Lower leg skin (tissue), 4 donors: ENCODE results near the gene NOTCH4. TPM values are rescaled to one million over a fixed set of nuclear protein-coding genes. Genes with fewer than 3 reads are reported as not detected.
"Not testable (repeated sequence)": the region's sequence is repeated elsewhere in the genome, so short reads cannot be mapped to it uniquely, and the experiment has no call there.

Source experiments
- DNase-seq, 2 donors: peaks; one replicate each; pipeline ENCODE4 v3.0.0-alpha.2; 2019; ENCODE audit warnings: low spot score in 2 of 2
- H3K4me3 ChIP-seq: fragments of 200-600 bp; sonication (generic); 2 replicates; pipeline ENCODE4 v1.5.1; 2017; ENCODE audit warnings: mild to moderate bottlenecking, low read depth; ENCODE audit not compliant: poor library complexity, severe bottlenecking
- POLR2A ChIP-seq, 2 donors: fragments of 450-650 bp; IDR thresholded peaks; one replicate each; pipeline ENCODE4 v1.6.1; 2016 to 2017; ENCODE audit warnings: antibody characterized with exemption in 2 of 2, mild to moderate bottlenecking in 1 of 2, moderate library complexity in 1 of 2
- WGBS, 2 donors: methylation state at CpG; one replicate each; pipeline ENCODE4 v1.1.5; 2018; 5-methylcytosine and 5-hydroxymethylcytosine counted together
- intact Hi-C: fragments of 100-400 bp; cut with DNase I; formaldehyde crosslinking; loops from one replicate; pipeline ENCODE4 v1.15.0; 2023; ENCODE audit warnings: low total_unique reads
- total RNA-seq, 4 donors: library from RNA; depleted of rRNA; stranded (reverse); fragments of >200 nt; gene quantifications; one replicate each; pipeline ENCODE4 v1.1.0, GENCODE V29; 2016
- TF ChIP-seq, protein P1 (sequence below), 3 donors: fragments of 450-650 bp; IDR thresholded peaks; one replicate each; pipeline ENCODE4 v1.5.1; 2016; ENCODE audit warnings: antibody characterized with exemption in 3 of 3, mild to moderate bottlenecking in 3 of 3, moderate library complexity in 2 of 3

Gene NOTCH4
- total RNA-seq, 4 donors from 2014 or later = 6.3 to 10.4 (median 7.8) TPM

DNA sequence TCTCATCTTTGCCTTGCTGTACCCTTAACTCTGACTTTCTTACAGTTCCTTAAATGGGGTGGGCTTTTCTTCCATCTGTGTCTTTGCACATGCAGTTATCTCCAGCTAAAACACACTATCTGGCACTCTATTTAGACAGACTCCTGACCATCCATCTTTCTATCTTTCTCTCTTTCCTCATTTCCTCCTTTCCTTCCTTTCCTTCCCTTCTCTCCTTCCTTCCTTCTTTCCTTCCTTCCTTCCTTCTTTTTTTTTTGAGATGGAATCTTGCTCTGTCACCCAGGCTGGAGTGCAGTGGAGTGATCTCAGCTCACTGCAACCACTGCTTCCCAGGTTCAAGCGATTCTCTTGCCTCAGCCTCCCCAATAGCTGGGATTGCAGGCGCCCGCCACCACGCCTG lies 8.2 kb downstream of the NOTCH4 start:
- TF ChIP-seq, protein P1, sequence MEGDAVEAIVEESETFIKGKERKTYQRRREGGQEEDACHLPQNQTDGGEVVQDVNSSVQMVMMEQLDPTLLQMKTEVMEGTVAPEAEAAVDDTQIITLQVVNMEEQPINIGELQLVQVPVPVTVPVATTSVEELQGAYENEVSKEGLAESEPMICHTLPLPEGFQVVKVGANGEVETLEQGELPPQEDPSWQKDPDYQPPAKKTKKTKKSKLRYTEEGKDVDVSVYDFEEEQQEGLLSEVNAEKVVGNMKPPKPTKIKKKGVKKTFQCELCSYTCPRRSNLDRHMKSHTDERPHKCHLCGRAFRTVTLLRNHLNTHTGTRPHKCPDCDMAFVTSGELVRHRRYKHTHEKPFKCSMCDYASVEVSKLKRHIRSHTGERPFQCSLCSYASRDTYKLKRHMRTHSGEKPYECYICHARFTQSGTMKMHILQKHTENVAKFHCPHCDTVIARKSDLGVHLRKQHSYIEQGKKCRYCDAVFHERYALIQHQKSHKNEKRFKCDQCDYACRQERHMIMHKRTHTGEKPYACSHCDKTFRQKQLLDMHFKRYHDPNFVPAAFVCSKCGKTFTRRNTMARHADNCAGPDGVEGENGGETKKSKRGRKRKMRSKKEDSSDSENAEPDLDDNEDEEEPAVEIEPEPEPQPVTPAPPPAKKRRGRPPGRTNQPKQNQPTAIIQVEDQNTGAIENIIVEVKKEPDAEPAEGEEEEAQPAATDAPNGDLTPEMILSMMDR (IDR thresholded peaks at IDR 0.05) = no peak
- no peak for TF ChIP-seq POLR2A (IDR thresholded peaks at IDR 0.05)
- intact Hi-C loops = no loop called here
- DNase-seq = no peak
- no peak overlapping the region for H3K4me3 ChIP-seq
- 92 to 96% methylated on average over 4 of the region's 4 CpGs for WGBS, 2 donors

DNA sequence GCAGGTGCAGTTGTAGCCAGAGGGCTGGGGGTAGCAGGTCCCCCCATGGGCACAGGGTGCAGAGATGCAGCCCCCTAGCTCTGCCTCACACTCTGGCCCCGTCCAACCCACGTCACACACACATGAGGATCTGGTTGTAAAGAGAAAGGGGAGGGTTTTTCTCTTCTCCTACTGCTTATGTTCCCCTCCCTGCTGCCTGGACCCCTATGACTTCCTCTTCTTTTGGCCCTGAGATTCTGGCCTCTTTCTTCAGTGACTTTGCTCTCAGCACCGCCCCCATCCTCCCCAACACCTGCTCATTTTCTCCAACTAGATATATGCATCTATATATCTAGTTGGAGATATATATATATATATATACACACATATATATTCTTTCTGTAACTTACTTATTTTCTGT lies 9.7 kb downstream of the NOTCH4 start:
- intact Hi-C loops = no loop called here
- no peak overlapping the region for H3K4me3 ChIP-seq
- no peak for DNase-seq
- TF ChIP-seq, protein P1 (IDR thresholded peaks at IDR 0.05) = no peak
- no peak for TF ChIP-seq POLR2A (IDR thresholded peaks at IDR 0.05)
- WGBS, 2 donors = 79 to 91% methylated on average over 3 of the region's 3 CpGs

DNA sequence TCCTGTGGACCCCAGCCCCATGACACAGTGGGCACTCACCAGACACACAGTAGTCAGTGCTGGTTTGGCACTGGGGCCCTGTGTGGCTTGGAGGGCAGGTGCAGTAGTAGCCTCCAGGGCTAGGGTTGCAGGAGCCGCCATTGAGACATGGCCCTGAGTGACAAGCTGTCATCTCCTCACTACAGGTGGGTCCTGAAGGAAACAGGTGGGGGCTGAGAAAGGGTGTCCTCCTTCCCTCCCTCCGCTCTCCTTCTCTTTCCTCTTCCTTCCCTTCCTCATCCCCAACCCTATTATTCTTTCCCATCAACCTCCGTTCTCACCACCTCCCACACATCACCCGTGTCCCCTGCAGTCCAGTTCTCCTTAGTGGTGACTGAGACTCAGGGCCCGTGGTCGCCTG lies 10.2 kb downstream of the NOTCH4 start:
- TF ChIP-seq, protein P1 (IDR thresholded peaks at IDR 0.05) = no peak
- no peak for TF ChIP-seq POLR2A (IDR thresholded peaks at IDR 0.05)
- DNase-seq = no peak
- H3K4me3 ChIP-seq = no peak overlapping the region
- WGBS, 2 donors = 91 to 93% methylated on average over 6 of the region's 6 CpGs
- intact Hi-C loops = no loop called here

DNA sequence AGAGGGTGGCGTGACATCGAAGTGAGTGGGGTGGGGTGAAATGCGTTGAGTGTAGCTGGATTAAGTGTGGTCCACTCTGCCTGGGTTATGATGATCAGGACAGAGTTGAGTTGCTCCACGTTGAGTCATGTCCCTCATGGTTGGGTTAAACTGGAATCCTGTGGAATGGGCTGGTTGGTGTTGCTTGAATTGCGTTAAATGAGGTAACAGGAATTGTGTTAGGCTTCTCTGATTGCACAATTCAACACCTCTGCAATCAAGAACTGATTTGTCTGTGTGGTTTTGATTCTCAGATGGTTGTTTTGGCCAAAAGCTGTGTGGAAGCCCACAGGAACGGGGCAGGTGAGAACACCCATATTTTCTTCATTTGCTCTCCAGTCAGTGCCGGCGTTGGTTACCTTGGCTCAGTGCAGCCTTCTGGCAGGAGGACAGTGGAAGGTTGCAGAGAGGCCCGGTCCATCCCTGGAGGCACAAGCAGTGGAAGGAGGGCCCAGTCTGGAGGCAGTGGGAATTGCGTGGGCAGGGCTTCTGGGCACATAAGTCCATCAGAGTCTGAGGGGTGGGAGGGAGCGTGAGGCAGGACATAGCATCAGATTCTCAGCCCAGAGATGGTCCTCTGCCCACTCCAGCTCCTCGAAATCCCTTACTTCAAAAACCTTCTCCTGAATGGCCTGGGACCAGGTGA lies 11.6 kb downstream of the NOTCH4 start:
- intact Hi-C loops = no loop called here
- DNase-seq = no peak
- no peak overlapping the region for H3K4me3 ChIP-seq
- TF ChIP-seq POLR2A (IDR thresholded peaks at IDR 0.05) = no peak
- TF ChIP-seq, protein P1 (IDR thresholded peaks at IDR 0.05) = no peak
- 78 to 81% methylated on average over 12 of the region's 12 CpGs for WGBS, 2 donors

DNA sequence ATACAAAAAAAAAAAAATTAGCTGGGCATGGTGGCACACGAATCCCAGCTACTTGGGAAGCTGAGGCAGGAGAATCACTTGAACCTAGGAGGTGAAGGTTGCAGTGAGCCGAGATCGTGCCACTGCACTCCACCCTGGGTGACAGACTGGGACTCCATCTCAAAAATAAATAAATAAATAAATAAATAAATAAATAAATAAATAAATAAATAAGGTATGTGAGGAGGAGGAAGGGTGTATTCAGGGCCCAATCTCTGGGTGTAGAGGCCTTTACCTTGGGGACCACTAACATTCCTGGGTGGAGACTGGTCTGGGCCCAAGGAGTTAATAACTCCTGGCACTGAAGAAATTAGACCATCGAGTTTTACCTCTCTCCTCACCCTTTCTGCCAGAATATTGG lies 12.4 kb downstream of the NOTCH4 start:
- 83 to 87% methylated on average over 4 of the region's 4 CpGs for WGBS, 2 donors
- intact Hi-C loops, DNase-seq, H3K4me3 ChIP-seq: not testable (repeated sequence)

DNA sequence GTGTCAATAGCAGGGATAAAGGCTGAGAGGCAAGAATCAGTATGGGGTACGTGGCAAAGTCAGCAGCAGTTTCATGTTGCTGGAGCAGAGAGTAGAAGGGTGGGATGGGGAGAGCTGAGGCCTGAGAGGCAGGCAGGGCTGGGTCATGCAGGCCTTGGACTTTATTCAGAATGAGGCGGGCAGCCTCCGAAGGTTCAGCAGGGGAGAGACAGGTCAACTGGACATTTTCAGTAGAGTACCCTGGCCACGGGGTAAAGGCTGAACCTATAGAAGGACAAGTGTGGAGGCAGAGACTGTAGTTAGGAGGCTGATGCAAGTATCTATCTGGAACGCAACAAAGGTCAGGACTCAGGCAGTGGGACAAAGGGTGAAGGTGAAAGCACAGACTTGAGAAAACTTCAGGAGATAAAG lies 13.7 kb downstream of the NOTCH4 start:
- H3K4me3 ChIP-seq = no peak overlapping the region
- WGBS, 2 donors = 84 to 89% methylated on average over 5 of the region's 5 CpGs
- DNase-seq = peak in 1 of 2 donors; percentile 75
- TF ChIP-seq POLR2A (IDR thresholded peaks at IDR 0.05) = no peak
- TF ChIP-seq, protein P1 (IDR thresholded peaks at IDR 0.05) = no peak
- intact Hi-C loops = no loop called here
